G401 (cell line): Measurements from ENCODE around the gene DEGS1. TPM values are rescaled to one million over a fixed set of nuclear protein-coding genes. Genes with fewer than 3 reads are reported as not detected.

Experiments
- total RNA-seq: library from RNA; depleted of rRNA; stranded (reverse); fragments of >200 nt; shearing (Covaris generic); gene quantifications from 2 replicates; pipeline ENCODE4 v1.2.3, GENCODE V29; 2014; rRNA removed

DEGS1 gene
- total RNA-seq, 1 experiment from 2014 or later: 340 TPM

Other genes with a start within 250 kb of the DEGS1 start
- 75.0 and 98.4 TPM in 2 replicates for gene FBXO28, start 69.1 kb upstream of the DEGS1 start, total RNA-seq
- gene NVL, start 146.9 kb downstream of the DEGS1 start, total RNA-seq: 81.5 and 102 TPM in 2 replicates
- 110 and 140 TPM in 2 replicates for gene CNIH4, start 173.6 kb downstream of the DEGS1 start, total RNA-seq